ENCODE results near the gene PRKRA. TPM values are rescaled to one million over a fixed set of nuclear protein-coding genes. Genes with fewer than 3 reads are reported as not detected.

PRKRA gene
- total and polyA plus RNA-seq, 2 of the 13 experiments (the other 11 are each of a cell fraction or from before 2014, with no cell fraction given), result 53.1 to 74.7 TPM

GRCh38 chr2:178413472-178414265, 37.3 kb downstream of the PRKRA start (continued):
- TF ChIP-seq SNAPC4 (CRISPR knock-in tag; IDR thresholded peaks at IDR 0.05) (peak; percentile 71; the same call in 1 of the 2 replicates), DZIP1 (CRISPR knock-in tag; IDR thresholded peaks at IDR 0.05) (no peak), KDM1A (CRISPR knock-in tag; IDR thresholded peaks at IDR 0.05) (no peak), HNF1A (IDR thresholded peaks at IDR 0.05; ENCODE audit: low read depth) (no peak), HNF1A (CRISPR knock-in tag; IDR thresholded peaks at IDR 0.05; ENCODE audit: borderline replicate concordance) (no peak), ZNF710 (CRISPR knock-in tag; IDR thresholded peaks at IDR 0.05; ENCODE audit: borderline replicate concordance) (0 out of 2 replicates have a peak, but pooled peaks have one; percentile 26), ONECUT2 (CRISPR knock-in tag; IDR thresholded peaks at IDR 0.05) (no peak), GATAD1 (CRISPR knock-in tag; IDR thresholded peaks at IDR 0.05) (peak; percentile 47; the same call in 1 of the 2 replicates), FOXO1 (CRISPR knock-in tag; IDR thresholded peaks at IDR 0.05) (no peak), FOXA1 (IDR thresholded peaks at IDR 0.05) (no peak), FOXA1 (CRISPR knock-in tag; IDR thresholded peaks at IDR 0.05) (no peak), ZNF280B (CRISPR knock-in tag; IDR thresholded peaks at IDR 0.05; ENCODE audit: borderline replicate concordance) (0 out of 2 replicates have a peak, but pooled peaks have one; percentile 60), ZNF644 (CRISPR knock-in tag; IDR thresholded peaks at IDR 0.05; ENCODE audit: low read depth) (no peak)
